GM12873 (cell line): ENCODE measurements around the gene P2RY11.

Experiments used
- TF ChIP-seq, protein P1 (sequence below): IDR thresholded peaks from 2 replicates; pipeline ENCODE4 v1.5.1; 2012; ENCODE audit warnings: low read depth, mild to moderate bottlenecking, moderate library complexity, low read length, control low read depth; ENCODE audit not compliant: insufficient read depth; ENCODE audit errors: missing control alignments

Gene P2RY11

DNA sequence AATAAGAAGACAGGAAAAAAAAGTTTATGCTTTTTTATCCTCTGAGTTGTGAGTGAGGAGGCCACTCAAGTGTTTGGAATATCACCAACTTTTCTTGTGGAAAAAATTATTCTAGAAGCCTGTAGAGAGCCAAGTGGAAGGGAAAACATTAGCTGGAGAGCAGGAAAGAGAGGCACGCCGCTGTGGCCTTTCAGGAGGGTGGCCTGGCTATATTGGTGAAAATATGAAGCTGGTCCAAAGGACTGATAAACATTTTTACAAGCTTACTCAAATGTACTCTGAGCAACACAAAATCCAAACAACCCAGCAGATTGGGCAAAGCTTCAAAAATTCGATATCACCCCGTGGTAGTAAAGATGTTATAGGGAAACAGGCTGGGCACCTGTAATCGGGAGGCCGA is 10.6 kb downstream of the P2RY11 start:
- TF ChIP-seq, protein P1, sequence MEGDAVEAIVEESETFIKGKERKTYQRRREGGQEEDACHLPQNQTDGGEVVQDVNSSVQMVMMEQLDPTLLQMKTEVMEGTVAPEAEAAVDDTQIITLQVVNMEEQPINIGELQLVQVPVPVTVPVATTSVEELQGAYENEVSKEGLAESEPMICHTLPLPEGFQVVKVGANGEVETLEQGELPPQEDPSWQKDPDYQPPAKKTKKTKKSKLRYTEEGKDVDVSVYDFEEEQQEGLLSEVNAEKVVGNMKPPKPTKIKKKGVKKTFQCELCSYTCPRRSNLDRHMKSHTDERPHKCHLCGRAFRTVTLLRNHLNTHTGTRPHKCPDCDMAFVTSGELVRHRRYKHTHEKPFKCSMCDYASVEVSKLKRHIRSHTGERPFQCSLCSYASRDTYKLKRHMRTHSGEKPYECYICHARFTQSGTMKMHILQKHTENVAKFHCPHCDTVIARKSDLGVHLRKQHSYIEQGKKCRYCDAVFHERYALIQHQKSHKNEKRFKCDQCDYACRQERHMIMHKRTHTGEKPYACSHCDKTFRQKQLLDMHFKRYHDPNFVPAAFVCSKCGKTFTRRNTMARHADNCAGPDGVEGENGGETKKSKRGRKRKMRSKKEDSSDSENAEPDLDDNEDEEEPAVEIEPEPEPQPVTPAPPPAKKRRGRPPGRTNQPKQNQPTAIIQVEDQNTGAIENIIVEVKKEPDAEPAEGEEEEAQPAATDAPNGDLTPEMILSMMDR = no peak

DNA sequence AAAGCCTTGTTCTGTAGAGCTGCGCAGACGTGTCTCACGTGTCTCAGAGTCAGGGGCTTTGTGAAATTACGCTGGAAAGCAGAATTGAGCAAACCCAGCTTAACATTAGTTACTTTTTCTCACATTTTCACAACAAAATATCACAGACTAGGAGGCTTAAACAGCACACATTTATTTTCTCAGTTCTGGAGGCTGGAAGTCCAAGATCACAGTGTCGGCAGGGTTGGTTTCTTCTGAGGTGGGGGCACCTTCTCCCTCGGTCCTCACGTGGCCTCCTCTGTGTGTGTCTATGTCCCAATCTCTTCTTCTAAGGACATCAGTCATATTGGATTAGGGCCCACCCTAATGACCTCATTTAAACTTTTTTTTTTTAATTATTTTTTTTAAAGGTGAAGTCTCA is 12.9 kb downstream of the P2RY11 start:
- TF ChIP-seq, protein P1 = no peak

DNA sequence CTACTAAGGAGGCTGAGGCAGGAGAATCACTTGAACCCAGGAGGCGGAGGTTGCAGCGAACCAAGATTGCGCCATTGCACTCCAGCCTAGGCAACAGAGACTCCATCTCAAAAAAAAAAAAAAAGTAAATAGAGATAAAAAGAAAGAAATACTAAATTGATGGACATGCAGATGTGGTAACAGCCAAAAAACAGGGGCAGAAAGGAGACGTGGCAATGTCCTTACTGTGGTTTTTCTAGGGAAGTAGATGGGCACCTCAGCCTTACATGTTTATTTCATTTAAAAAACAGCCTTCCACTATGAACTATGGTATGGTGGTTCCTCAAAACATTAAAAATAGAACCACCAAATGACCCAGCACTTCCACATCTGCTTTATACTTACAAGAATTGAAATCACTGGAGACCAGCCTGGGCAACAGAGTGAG is 14.7 kb downstream of the P2RY11 start:
- TF ChIP-seq, protein P1 = no peak

DNA sequence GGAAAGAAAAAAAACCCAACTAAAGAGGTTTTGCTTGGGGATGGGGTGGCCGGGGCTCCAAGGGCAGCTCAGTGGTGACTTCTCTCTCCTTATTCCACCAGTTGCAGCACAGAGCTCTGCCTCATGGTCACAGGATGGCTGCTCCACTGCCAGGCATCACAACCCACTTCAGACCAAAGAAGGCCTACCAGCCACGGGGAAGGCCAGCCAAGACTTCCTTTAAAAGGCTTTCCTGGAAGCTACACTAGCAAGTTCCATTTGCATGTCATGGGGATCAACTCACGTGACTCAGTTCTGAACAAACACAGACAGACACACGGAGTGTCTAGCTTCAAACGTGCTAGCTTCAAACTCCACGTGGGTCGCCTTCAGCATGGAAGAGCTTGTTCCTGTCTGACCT is 21.4 kb downstream of the P2RY11 start:
- TF ChIP-seq, protein P1 = no peak

DNA sequence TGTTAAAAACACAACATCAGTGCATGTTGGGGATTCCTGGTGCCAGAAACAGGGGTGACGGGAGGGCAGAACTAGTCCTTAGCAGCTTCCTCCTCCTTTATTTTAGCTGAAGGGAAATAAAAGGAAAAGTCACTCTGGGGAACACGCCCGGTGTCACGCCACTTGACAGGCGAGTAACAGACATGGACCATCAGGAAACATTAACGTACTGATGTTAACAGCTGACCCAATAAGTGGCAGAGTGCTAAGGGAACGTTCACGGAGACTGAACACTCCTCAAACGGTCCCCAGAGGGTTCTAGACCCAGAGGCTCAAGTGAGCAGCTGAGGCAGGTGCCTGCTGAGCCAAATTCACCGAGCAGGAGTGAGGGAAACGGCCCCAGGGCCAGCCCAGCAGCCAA is 22.1 kb downstream of the P2RY11 start:
- TF ChIP-seq, protein P1 = no peak

DNA sequence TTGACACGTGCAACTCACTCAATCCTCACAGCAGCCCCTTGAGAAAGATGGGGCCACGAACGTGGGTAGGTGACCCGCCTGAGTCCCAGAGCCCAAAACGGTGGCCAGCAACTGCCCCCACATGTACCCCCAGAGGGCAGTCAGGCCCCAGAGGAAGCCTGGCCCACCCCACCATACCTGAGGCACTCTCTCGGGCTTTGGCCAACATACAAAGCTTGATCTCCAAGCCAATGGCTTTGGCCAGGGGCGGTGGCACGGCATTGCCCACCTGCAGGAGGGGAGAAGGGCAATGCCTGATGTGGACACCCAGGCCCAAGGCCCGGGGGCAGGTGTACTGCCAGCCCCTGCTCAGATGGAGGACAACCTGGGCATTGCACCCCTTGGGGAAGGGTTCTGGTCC is 22.5 kb downstream of the P2RY11 start:
- TF ChIP-seq, protein P1 = no peak

DNA sequence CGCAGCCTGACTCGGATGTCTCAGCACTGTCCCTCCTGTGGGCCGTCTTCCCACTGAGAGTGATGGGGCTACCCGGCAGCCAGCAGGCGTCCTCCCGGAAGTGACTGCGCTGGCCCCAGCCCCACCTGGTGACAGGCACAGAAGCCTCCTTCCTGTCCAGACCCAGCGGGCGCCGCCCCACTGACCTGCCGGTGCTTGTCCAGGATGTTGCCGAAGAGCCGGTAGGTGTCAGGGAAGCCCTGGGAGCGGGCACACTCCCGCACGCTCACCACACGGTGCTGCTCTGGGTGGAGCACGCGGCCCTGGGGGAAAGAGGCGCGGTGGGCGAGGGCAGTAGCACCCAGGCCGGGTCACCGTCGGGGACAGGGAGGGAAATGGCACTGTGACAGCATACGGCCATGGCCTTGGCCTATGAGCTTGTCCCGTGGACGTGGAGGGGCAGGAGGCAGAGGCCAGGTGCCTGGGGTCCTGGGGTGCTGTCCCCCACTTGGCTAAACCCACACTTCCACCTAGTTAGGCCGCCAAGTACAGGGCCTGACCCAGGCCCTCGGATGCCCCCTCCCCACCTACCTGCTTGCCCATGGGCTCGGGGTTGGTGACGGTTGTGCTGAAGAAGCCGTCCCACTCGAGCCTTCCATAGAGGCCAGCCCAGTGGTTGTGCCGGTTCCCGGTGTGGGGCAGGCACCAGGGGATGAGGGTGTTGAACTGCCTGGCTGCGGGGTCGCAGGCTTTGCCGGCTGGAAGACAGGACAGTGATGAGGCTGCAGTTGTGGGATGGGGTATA is 24.2 kb downstream of the P2RY11 start:
- TF ChIP-seq, protein P1 = no peak

DNA sequence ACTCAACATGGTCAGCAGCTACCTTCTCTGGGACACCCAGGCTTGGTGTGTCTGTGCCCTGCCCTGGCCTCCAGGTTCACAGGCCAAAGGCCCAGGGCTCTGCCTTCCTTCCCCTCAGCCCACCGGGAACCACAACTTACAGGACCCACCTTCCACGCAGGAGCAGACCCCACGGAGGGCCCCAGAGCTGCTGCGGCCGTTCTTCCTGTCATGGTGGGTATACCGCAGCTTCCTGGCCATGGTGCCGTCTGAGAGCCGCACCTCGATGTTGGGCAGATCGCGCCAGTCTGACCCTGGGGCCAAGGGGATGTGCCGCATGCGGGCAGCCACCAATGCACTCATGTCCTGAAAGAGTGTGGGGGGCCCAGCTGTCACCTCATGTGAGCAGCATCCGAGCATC is 25.4 kb downstream of the P2RY11 start:
- TF ChIP-seq, protein P1 = no peak
